ENCODE results near the gene STEAP4. TPM values are rescaled to one million over a fixed set of nuclear protein-coding genes. Genes with fewer than 3 reads are reported as not detected.
A peak's percentile ranks its signal among the peaks of the same experiment; 100 is the strongest.

Gene STEAP4
- polyA plus RNA-seq, 1 donor (not counting 4 experiments of a cell fraction or from before 2014, with no cell fraction given) = 2.0 TPM

DNA sequence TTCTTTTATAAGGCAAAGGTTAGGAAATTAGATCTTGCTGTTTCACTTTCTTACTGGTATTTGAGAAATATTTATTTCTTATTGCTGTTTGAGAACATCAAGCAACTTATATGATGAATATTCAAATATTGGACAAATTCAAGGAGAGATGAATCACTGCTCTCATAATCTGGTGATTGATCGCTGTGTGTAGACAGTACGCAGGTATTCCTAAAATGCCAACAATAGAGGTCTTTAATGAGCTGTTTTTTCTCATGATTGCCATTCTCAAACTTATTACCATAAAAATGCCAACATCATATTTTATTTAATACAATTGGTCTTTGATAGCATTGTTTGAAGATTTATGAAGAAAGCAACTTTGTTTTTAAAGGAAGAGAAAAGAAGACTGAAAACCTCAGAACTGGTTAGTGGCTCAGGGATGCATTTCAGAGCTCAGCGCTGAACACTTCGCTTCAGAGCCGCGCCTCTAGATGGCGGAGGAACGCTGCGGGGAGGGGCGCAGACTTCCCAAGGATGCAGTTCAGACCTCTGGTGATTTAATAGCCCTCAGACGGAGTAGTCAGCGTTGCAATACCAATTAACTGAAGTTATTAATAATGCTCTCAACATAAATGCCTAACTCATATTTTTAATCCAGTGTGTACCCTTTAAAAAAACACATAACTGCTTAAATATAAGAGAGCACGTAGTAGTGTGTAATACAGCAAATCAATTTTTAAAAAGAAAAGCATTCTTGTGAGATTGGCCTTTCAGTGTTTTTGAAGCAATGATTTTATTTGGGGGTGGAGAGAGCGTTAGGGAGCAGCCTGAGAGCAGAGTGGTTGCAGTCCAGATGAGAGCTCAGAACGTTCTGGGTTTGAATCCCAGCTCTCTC is 38.5 kb upstream of the STEAP4 start:
- DNase-seq (ENCODE audit: low read depth, low spot score) (no peak), FAIRE-seq (no peak)
- H2AFZ ChIP-seq (ENCODE audit: control insufficient read depth, low read length) = no peak overlapping the region
- H3K9me1 ChIP-seq (ENCODE audit: control insufficient read depth, extremely low read depth, insufficient read depth, low read length) = no peaks in the 10 kb centered on the region
- no peaks in the 10 kb centered on the region for H3K4me1 ChIP-seq (ENCODE audit: control insufficient read depth, extremely low read depth, insufficient read depth, low read length)
- no peak overlapping the region for H3K4me3 ChIP-seq (ENCODE audit: control insufficient read depth in 2 of 3, extremely low read depth in 1 of 3, insufficient read depth in 2 of 3, low read depth in 1 of 3, low read length in 3 of 3)
- no peak for TF ChIP-seq EZH2 (IDR thresholded peaks at IDR 0.05; ENCODE audit: low read length)
- TF ChIP-seq, protein P1, sequence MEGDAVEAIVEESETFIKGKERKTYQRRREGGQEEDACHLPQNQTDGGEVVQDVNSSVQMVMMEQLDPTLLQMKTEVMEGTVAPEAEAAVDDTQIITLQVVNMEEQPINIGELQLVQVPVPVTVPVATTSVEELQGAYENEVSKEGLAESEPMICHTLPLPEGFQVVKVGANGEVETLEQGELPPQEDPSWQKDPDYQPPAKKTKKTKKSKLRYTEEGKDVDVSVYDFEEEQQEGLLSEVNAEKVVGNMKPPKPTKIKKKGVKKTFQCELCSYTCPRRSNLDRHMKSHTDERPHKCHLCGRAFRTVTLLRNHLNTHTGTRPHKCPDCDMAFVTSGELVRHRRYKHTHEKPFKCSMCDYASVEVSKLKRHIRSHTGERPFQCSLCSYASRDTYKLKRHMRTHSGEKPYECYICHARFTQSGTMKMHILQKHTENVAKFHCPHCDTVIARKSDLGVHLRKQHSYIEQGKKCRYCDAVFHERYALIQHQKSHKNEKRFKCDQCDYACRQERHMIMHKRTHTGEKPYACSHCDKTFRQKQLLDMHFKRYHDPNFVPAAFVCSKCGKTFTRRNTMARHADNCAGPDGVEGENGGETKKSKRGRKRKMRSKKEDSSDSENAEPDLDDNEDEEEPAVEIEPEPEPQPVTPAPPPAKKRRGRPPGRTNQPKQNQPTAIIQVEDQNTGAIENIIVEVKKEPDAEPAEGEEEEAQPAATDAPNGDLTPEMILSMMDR (optimal IDR thresholded peaks at IDR 0.05 in 1 of 3, IDR thresholded peaks at IDR 0.05 in 1 of 3, conservative IDR thresholded peaks at IDR 0.05 in 1 of 3; ENCODE audit: extremely low read depth in 1 of 3, insufficient read depth in 2 of 3, low read length in 3 of 3) = peak; percentile 53 to 74 (median 66)
- no peaks in the 10 kb centered on the region for H3K79me2 ChIP-seq (ENCODE audit: control insufficient read depth, insufficient read depth, low read length)
- no peak overlapping the region for H3K27ac ChIP-seq (ENCODE audit: control insufficient read depth, insufficient read depth, low read length)
- H3K27me3 ChIP-seq (ENCODE audit: control insufficient read depth, extremely low read depth, insufficient read depth, low read length) = no peaks in the 10 kb centered on the region
- H3K4me2 ChIP-seq (ENCODE audit: control insufficient read depth, extremely low read depth, insufficient read depth, low read depth, low read length) = no peak overlapping the region
- no peaks in the 10 kb centered on the region for H3K9me3 ChIP-seq (ENCODE audit: control insufficient read depth, low read depth, low read length)
- dilution Hi-C loops (cut with MboI; ENCODE audit: extremely low pct_ligation_motif_present, low sequenced_read_pairs) = no loop called here
- no peaks in the 10 kb centered on the region for H3K36me3 ChIP-seq (ENCODE audit: control insufficient read depth in 2 of 2, extremely low read depth in 1 of 2, insufficient read depth in 2 of 2, low read length in 2 of 2)
- H4K20me1 ChIP-seq (ENCODE audit: control insufficient read depth, extremely low read depth, insufficient read depth, low read length) = no peaks in the 10 kb centered on the region
- H3K9ac ChIP-seq (ENCODE audit: control insufficient read depth, extremely low read depth, insufficient read depth, low read length) = no peak overlapping the region

DNA sequence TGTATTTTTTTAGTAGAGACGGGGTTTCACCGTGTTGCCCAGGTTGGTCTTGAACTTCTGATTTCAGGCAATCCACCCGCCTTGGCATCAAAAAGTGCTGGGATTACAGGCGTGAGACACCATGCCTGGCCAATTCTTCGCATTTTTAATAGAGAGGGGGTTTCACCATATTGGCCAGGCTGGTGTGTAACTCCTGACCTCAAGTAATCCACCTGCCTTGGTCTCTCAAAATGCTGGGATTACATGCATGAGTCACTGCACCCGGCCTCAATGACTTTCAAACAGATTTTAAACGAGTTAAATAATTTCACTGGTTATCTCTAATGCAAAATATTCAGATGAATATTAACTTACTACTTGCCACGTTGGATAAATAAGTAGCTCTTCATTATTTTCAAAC is 37.6 kb upstream of the STEAP4 start:
- Histone ChIP-seq H3K4me1 (ENCODE audit: control insufficient read depth, extremely low read depth, insufficient read depth, low read length) (no peaks in the 10 kb centered on the region), H3K9me3 (ENCODE audit: control insufficient read depth, low read depth, low read length) (no peaks in the 10 kb centered on the region), H4K20me1 (ENCODE audit: control insufficient read depth, extremely low read depth, insufficient read depth, low read length) (no peaks in the 10 kb centered on the region), H3K36me3 (ENCODE audit: control insufficient read depth in 2 of 2, extremely low read depth in 1 of 2, insufficient read depth in 2 of 2, low read length in 2 of 2) (no peaks in the 10 kb centered on the region), H3K9me1 (ENCODE audit: control insufficient read depth, extremely low read depth, insufficient read depth, low read length) (no peaks in the 10 kb centered on the region), H3K27me3 (ENCODE audit: control insufficient read depth, extremely low read depth, insufficient read depth, low read length) (no peaks in the 10 kb centered on the region), H3K9ac (ENCODE audit: control insufficient read depth, extremely low read depth, insufficient read depth, low read length) (no peak overlapping the region), H3K27ac (ENCODE audit: control insufficient read depth, insufficient read depth, low read length) (no peak overlapping the region), H3K79me2 (ENCODE audit: control insufficient read depth, insufficient read depth, low read length) (no peaks in the 10 kb centered on the region), H3K4me2 (ENCODE audit: control insufficient read depth, extremely low read depth, insufficient read depth, low read depth, low read length) (no peak overlapping the region), H2AFZ (ENCODE audit: control insufficient read depth, low read length) (no peak overlapping the region), H3K4me3 (ENCODE audit: control insufficient read depth in 2 of 3, extremely low read depth in 1 of 3, insufficient read depth in 2 of 3, low read depth in 1 of 3, low read length in 3 of 3) (no peak overlapping the region)
- dilution Hi-C loops (cut with MboI; ENCODE audit: extremely low pct_ligation_motif_present, low sequenced_read_pairs) = no loop called here
- FAIRE-seq = no peak
- no peak for DNase-seq (ENCODE audit: low read depth, low spot score)
- no peak for TF ChIP-seq EZH2 (IDR thresholded peaks at IDR 0.05; ENCODE audit: low read length)
- TF ChIP-seq, protein P1 (optimal IDR thresholded peaks at IDR 0.05 in 1 of 3, IDR thresholded peaks at IDR 0.05 in 1 of 3, conservative IDR thresholded peaks at IDR 0.05 in 1 of 3; ENCODE audit: extremely low read depth in 1 of 3, insufficient read depth in 2 of 3, low read length in 3 of 3) = no peak

Data from keratinocyte (primary cell).